HCT116 (cell line): ENCODE measurements around the gene ARHGEF16.

Source experiments
- CBX3 ChIP-seq: IDR thresholded peaks from 2 replicates; pipeline ENCODE4 v1.6.1; 2012; ENCODE audit warnings: low read depth
- CEBPB ChIP-seq: IDR thresholded peaks from 2 replicates; pipeline ENCODE4 v1.6.1; 2012; ENCODE audit warnings: low read depth
- CTCF ChIP-seq, 3 experiments: fragments of 200-600 bp in 1 of 3; sonication (generic) in 1 of 3; IDR thresholded peaks in 2 of 3; conservative IDR thresholded peaks in 1 of 3; 2 replicates each; pipeline ENCODE4 v1.5.1; 2012 to 2017; ENCODE audit warnings: low read depth in 2 of 3, low read length in 2 of 3, antibody characterized with exemption in 1 of 3, borderline replicate concordance in 1 of 3, control low read depth in 1 of 3, mild to moderate bottlenecking in 1 of 3, mixed read lengths in 1 of 3, mixed run types in 1 of 3, moderate library complexity in 1 of 3; ENCODE audit not compliant: insufficient read depth in 1 of 3
- ELF1 ChIP-seq: IDR thresholded peaks from 2 replicates; pipeline ENCODE4 v1.6.1; 2012; ENCODE audit warnings: low read depth, borderline replicate concordance
- EZH2 ChIP-seq: fragments of 200-600 bp; sonication (generic); IDR thresholded peaks from 2 replicates; pipeline ENCODE4 v1.6.1; 2017; ENCODE audit warnings: antibody characterized with exemption, mixed run types
- POLR2A ChIP-seq: IDR thresholded peaks from 2 replicates; pipeline ENCODE4 v1.7.0; 2011; ENCODE audit warnings: borderline replicate concordance; ENCODE audit not compliant: insufficient read depth, insufficient read length; ENCODE audit errors: extremely low read depth
- POLR2AphosphoS5 ChIP-seq: IDR thresholded peaks from 2 replicates; pipeline ENCODE4 v1.6.1; 2011; ENCODE audit warnings: mild to moderate bottlenecking, low read depth, low read length, moderate library complexity

GRCh38 chr1:3472906-3473305, 18.4 kb downstream of the ARHGEF16 start:
- TF ChIP-seq CTCF (IDR thresholded peaks at IDR 0.05 in 2 of 3, conservative IDR thresholded peaks at IDR 0.05 in 1 of 3; ENCODE audit: borderline replicate concordance in 1 of 3, insufficient read depth in 1 of 3, low read depth in 2 of 3, low read length in 2 of 3) (no peak), POLR2A (no peak), POLR2AphosphoS5 (no peak), ELF1 (no peak), CBX3 (no peak), CEBPB (no peak), EZH2 (no peak)
